Endometrial microvascular endothelial cells (primary cell): Measurements from ENCODE around the gene ZMYM1. TPM values are rescaled to one million over a fixed set of nuclear protein-coding genes. Genes with fewer than 3 reads are reported as not detected.
"Not testable (repeated sequence)": the region's sequence is repeated elsewhere in the genome, so short reads cannot be mapped to it uniquely, and the experiment has no call there.

Source experiments
- in situ Hi-C: cut with HindIII; loops from 2 replicates; pipeline ENCODE4 v1.10.0; 2017; ENCODE audit warnings: low sequenced_read_pairs, low pct_unique_long_range_greater_than_20kb; ENCODE audit errors: inconsistent ontology term
- total RNA-seq: library from RNA; depleted of rRNA; stranded (reverse); fragments of >200 nt; gene quantifications from one replicate; pipeline ENCODE4 v1.2.3, GENCODE V29; 2015; ENCODE audit errors: inconsistent ontology term

Gene ZMYM1
- total RNA-seq, 1 donor from 2014 or later = 20.3 TPM

DNA sequence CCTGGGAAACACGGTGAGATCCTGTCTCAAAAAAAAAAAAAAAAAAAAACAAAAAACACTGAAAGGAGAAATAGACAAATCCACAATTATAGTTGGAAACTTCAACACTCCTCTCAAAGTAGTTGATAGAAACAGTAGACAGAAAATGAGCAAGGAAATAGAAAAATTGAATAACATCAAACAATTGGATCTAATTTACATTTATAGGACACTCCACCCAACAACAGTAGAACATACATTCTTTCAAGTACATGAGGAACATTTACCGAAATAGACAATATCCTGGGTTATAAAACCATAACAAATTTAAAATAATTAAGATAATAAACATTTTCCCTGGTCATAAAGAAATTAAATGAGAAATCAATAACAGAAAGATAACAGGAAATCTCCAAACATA, 14.9 kb upstream of the ZMYM1 start:
- in situ Hi-C loops = no loop called here

DNA sequence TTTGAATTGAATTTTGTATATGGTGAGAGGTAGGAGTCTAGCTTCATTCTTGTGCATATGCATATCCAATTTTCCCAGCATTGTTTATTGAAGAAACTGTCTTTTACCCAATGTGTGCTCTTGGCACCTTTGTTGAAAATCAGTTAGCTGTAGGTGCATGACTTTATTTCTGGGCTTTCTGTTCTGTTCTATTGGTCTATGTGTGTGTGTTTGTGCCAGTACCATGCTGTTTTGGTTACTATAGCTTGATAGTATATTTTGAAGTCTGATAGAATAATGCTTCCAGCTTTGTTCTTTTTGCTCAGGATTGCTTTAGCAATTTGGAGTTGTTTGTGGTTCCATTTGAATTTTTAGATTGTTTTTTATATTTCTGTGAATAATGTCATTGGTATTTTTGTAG, 9.4 kb upstream of the ZMYM1 start:
- in situ Hi-C loops = no loop called here

DNA sequence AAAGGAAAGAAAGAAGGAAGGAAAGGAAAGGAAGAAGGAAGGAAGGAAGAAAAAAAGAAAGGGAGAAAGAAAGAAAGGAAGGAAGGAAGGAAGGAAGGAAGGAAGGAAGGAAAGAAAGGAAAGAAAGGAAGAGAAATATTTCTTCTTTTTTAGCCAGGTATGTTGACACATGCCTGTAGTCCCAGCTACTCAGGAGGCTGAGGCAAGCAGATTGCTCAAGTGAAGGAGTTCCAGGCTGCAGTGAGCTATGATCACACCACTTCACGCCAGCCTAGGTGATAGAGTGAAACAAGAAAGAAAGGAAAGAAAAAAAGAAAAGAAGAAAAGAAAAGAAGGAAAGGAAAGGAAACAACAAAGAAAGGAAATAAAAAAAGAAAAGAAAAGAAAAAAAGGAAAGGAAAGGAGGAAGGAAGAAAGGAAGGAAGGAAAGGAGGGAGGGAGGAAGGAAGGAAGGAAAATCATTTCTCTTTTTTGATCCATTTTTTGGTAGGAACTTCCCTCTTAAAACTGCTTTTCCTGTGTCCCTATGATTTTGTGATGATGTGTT, 5.8 kb upstream of the ZMYM1 start:
- in situ Hi-C loops = no loop called here

DNA sequence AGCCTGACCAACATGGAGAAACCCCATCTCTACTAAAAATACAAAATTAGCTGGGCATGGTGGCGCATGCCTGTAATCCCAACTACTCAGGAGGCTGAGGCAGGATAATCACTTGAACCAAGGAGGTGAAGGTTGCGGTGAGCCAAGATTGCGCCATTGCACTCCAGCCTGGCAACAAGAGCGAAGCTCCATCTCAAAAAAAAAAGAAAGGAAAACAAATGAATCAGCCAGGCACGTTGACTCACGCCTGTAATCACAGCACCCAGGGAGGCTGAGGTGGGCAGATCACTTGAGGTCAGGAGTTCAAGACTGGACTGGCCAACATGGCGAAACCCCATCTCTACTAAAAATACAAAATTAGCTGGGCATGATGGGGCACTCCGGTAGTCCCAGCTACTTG, 2.8 kb upstream of the ZMYM1 start:
- in situ Hi-C loops = not testable (repeated sequence)

- in situ Hi-C loops = no loop called here
Measured at GRCh38 chr1:35080171-35080854, 1.1 kb downstream of the ZMYM1 start.

- in situ Hi-C loops = no loop called here
Measured at GRCh38 chr1:35085421-35085820, 6.2 kb downstream of the ZMYM1 start.

DNA sequence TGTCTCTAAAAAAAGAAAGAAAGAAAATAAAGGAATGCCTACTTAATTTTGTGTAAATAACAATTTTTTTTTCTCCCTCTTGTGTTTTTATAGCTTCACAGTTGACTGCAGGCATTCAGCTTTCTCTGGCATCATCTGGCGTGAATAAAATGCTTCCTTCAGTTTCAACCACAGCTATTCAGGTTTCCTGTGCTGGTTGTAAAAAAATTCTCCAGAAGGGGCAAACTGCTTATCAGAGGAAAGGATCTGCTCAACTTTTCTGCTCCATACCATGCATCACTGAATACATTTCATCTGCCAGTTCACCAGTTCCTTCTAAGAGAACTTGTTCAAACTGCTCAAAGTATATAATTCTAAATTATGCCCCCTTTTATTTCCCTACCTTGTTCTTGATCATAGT, 18.0 kb downstream of the ZMYM1 start:
- in situ Hi-C loops = no loop called here

DNA sequence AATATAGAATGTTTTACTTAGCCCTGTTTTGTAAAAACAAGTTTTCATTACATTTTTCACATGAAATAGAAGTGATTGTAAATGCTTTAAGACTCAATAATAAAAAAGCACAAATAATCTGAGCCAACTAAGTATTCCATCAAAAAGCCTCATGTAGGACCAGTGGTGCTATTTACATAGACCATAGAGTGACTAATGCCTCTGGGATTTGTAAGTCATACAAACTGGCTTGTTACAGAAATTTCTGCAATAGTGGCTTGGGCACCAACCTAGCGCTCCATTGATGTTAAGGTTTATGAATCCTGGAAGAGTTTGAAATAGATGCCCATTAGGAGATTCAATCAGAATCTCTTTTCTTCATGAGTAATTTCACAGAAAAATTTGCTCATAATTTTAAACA, 31.9 kb downstream of the ZMYM1 start:
- in situ Hi-C loops = no loop called here

DNA sequence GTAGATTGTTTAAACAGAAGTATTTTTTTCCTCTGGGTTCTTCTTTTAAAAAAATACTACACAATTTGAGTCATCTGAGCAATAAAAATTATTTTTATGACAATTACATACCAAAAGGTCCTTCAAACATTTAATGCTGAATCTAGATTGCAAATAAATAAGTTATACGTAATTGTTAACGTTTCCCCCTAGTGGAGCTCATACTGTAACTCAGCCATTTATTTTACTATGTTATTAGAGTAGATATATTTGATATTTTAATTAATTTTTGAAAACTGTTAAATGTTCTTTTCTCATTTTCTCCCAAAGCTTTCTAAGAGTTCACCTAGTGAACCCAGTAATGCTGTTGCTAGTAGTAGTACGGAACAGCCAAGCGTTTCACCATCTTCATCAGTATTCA, 33.5 kb downstream of the ZMYM1 start:
- in situ Hi-C loops = no loop called here

GRCh38 chr1:35115459-35116383, 36.5 kb downstream of the ZMYM1 start:
- in situ Hi-C loops = no loop called here

DNA sequence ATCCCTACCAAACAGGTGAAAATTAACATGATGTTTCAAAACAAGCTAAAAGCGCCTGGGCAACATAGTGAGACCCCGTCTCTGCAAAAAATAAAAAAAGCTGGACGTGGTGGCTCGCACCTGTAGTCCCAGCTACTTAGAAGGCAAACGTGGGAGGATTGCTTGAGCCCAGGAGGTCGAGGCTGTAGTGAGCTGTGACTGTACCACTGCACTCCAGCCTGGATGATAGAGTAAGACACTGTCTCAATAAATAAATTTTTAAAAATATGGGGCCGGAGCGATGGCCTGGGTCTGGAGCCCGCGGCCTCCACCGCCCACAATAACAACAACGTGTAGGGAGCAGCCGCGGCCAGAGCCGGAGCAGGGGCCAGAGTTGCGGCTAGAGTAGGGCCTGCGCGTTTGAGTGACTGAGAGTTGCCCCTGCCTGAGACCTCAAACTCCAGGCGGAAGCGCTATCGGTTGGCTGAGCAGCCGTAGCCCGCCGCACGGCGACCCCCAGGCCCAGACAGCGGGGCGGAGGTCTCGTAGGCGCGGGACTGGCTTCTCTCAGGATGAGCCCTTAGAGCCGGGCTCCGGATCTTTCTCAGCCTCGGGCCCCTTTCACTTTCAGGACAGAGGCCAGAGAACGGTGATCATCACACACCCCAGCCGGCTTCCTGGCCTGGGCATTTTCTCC, 41.4 kb downstream of the ZMYM1 start:
- in situ Hi-C loops = no loop called here

GRCh38 chr1:35122311-35122710, 43.1 kb downstream of the ZMYM1 start:
- in situ Hi-C loops = no loop called here

DNA sequence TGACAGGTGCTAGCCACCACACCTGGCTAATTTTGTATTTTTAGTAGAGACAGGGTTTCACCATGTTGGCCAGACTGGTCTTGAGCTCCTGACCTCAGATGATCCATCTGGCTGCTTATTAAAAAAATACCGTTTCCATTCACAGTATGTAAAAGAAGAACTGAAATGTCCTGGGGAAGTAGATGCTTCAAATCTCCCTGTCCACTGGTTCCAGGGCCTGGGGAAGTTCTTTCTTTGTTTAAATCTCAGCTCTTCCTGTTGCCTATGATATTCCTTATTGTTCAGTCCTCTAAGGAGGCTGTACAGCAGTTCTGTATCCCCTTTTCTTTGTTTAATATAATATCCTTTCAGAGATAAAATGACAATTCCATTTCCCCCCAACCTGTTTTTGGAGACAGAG, 47.4 kb downstream of the ZMYM1 start:
- in situ Hi-C loops = no loop called here

- in situ Hi-C loops = no loop called here
Measured at GRCh38 chr1:35129080-35129479, 49.9 kb downstream of the ZMYM1 start.

GRCh38 chr1:35136780-35137179, 57.6 kb downstream of the ZMYM1 start:
- in situ Hi-C loops = no loop called here

DNA sequence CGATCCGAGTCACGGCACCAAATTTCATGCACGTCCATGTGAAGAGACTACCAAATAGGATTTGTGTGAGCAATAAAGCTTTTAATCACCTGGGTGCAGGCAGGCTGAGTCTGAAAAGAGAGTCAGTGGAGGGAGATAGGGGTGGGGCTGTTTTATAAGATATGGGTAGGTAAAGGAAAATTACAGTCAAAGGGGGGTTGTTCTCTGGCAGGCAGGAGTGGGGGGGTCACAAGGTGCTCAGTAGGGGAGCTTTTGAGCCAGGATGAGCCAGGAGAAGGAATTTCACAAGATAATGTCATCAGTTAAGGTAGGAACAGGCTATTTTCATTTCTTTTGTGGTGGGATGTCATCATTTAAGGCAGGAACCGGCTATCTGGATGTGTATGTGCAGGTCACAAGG, 58.4 kb downstream of the ZMYM1 start:
- in situ Hi-C loops = not testable (repeated sequence)

DNA sequence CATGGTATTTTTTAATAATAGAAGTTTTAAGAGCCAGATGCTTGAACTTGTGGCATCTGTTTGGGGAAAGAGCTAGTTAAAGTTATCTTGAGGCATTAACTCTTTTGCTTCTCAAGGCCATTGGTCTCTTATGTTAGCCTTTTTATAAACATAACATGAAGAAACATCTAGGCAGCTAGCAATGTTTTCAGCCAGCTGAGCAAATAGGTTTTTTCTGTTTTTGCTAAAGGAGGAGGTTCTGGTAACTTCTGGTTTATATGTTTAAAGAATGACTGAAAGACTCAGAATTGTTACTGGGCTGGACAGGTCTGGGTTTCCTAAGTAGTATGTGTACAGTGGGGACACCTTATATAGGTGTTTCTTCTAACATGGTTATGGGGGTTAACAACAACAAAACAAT, 63.1 kb downstream of the ZMYM1 start:
- in situ Hi-C loops = not testable (repeated sequence)

DNA sequence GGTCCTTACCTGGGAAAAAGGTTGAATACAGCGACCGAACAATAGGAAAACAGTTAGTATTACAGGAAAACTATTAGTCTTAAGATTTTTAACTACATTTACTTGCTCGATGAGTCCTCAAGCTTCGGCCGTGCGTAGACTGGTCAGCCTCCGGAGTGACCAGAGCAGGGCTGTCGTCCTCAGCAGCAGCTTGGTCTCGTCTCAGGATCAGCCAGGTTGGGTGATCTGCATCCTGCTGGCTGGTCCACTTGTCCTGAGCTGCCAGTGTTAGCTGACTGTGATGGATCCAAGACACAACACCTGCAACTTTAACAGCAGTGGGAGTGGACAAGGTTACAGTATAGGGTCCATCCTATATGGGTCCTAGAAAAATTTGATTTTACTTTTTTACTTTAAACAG, 63.5 kb downstream of the ZMYM1 start:
- in situ Hi-C loops = not testable (repeated sequence)

GRCh38 chr1:35143737-35144508, 64.7 kb downstream of the ZMYM1 start:
- in situ Hi-C loops = no loop called here
